CD4-positive, alpha-beta T cell treated with Interleukin-4 for 4 hours (primary cell): ENCODE data around the gene GPR89A.
"Not testable (repeated sequence)": the region's sequence is repeated elsewhere in the genome, so short reads cannot be mapped to it uniquely, and the experiment has no call there.

Experiments
- DNase-seq: peaks from one replicate; pipeline ENCODE4 v3.0.0-alpha.2; 2020

GPR89A gene

DNA sequence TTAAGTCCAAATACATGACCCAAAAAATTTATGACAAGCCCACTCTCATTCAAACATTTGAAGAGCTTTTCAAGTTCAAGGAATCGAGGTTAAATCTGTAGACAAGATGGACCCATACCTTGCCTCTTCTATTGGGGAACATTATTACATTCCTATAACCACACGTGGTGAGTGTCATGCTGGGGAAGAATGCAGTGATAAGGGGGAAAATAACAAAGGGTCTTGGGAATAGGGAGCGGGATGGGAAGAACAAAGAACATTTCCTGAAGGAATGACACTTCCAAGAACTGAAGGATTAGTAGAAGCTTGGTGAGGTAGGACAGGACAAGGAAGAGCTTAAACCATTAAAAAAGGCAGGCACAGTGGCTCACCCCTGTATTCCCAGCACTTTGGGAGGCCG lies 80.5 kb downstream of the GPR89A start:
- DNase-seq: no peak

DNA sequence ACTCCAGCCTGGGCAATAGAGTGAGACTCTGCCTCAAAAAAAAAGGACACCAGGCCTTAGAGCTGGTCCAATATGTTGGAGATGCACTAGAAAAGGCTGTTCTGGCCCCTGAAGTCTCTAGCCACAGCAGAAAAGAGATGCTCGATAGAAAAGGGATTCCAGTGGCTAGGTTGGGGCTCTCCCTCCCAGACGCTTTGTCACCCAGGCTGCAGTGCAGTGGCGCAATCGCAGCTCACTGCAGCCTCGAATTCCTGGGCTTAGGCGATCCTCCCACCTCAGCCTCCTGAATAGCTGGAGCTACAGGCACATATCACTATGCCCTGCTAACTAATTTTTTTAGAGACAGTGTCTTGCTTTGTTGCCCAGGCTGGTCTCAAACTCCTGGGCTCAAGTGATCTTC lies 81.1 kb downstream of the GPR89A start:
- no peak for DNase-seq

DNA sequence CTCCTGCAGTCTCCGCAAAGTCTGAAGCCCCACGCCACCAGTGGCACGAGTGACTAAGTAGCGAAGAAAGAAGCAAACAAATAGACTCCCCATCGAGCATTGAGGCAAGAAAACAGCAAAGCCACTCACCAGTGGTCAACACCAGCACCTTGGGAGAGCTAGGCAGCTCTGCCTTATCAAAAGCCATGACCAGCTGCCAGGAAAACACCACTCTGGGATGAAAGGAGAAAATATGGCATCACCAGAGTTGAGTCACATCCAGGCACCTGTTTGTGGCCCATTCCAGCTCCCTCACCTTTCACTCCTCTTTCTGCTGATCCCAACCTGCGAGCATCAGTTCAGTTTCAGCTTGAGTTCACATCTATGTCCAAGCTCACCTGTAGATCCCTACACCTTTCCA lies 82.1 kb downstream of the GPR89A start:
- DNase-seq: no peak

- peak; percentile 62 for DNase-seq
Measured at GRCh38 chr1:145690587-145691558, 83.1 kb downstream of the GPR89A start.

DNA sequence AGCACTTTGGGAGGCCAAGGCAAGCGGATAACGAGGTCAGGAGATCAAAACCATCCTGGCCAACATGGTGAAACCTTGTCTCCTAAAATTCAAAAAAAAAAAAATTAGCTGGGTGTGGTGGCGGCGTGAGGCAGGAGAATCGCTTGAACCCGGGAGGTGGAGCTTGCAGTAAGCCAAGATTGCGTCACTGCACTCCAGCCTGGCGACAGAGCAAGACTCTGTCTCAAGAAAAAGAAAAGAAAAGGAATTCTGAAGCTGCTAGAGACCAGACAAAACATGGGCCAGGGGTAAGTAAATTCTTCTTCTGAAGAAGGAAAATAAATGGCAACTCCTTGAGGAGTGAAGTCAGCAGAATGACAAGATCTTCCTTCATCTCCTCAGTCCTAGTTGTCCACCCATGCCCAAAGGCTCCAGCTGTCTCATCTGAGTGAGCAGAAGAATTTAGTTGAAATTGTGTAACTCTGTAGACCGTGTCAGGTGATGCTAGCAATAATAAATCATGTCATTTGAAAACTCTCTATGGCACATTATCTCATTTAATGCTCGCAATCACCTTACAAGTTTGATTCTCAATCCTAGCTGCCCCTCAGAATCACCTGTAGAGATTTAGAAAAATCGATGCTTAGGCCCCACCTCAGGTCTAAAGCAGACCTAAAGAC lies 85.1 kb downstream of the GPR89A start:
- no peak for DNase-seq

DNA sequence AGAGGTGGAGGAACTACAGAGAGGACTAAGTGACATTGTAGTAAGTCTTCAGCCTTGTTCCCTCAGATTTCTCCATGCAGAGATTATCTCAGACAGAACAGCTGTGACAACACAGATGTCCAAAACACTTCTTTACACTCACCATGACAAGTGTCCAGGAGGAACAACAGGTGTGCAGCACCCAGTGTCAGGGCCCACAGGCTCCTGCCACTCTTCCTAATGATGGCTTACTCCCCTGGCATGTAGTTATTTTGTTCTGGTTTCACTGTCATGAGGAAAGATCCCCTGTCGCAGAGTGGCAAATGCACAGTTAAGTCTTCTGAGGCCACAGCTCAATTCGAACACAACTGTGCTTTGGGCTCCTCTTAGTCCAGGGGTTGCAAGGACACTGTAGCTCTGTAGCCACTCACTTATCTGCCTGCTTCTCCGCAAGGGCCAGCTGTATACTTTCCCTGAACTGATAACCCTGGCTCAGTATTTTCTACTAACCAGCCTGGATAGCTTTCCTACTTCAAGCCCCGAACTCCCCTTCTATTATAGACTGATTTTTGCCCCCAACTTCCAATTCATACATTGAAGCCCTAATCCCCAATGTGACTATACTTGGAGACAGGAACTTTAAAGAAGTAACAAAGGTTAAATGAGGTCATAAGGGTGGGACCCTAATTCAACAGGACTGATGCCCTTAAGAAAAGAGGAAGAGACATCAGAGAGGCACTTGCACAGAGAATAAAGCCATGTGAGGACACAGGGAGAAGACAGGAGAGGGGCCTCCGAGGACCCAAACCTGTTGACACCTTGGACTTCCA lies 88.2 kb downstream of the GPR89A start:
- DNase-seq: no peak

DNA sequence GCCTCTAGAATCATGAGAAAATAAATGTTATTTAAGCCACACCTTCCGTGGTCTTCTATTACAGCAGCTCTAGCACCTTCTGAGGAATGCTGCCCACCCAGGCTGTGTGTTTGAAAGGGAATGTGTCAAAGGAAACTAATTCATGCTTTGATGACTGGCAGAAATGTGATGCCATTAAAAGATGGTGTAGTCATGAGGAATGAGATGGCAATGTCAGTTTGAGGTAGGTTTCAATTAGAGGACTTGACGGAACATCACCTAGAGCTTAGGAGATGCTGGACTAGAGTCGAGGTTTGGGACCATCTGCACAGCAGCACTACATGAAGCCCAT lies 88.8 kb downstream of the GPR89A start:
- DNase-seq: no peak

- no peak for DNase-seq
Measured at GRCh38 chr1:145701306-145701862, 93.6 kb downstream of the GPR89A start.

- no peak for DNase-seq
Measured at GRCh38 chr1:145702052-145702451, 94.3 kb downstream of the GPR89A start.

DNA sequence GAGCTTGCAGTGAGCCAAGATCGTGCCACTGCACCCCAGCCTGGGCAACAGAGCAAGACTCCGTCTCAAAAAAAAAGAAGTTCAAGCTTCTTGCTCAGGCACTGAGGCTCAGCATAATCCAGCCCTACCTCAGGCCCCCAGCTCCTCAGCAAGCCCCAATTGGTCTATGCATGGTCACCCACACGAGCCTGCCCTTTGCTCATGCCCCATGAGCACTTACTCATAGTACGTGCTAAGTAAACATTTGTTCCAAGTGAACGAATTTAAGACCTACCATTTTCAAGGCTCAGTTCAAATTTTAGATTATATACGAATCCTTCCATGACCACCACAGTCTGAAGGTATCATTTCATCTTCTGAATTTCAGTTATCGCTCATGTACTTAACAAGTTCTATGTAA lies 95.0 kb downstream of the GPR89A start:
- no peak for DNase-seq

DNA sequence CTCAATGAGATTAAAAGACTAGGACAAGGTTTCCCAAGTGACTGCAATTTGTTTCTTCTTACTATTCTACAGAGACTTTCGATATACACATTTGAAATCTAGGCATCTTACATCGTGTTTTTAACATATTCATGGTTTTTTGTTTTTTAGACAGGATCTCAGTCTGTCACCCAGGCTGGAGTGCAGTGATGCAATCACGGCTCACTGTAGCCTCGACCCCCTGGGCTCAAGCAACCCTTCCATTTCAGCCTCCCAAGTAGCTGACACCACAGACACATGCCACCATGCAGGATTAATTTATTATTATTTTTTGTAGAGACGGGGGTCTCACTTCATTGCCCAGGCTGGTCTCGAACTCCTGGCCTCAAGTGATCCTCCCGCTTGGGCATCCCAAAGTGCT lies 97.8 kb downstream of the GPR89A start:
- DNase-seq: no peak

GRCh38 chr1:145706086-145706664 lies 98.4 kb downstream of the GPR89A start:
- DNase-seq: no peak

- DNase-seq: no peak
Measured at GRCh38 chr1:145707183-145707867, 99.5 kb downstream of the GPR89A start, which contains the start of gene PDZK1. TSS of gene PDZK1 (minus strand) at chr1:145707368. CDS start at chr1:145688021, 19,347 bp downstream.

DNA sequence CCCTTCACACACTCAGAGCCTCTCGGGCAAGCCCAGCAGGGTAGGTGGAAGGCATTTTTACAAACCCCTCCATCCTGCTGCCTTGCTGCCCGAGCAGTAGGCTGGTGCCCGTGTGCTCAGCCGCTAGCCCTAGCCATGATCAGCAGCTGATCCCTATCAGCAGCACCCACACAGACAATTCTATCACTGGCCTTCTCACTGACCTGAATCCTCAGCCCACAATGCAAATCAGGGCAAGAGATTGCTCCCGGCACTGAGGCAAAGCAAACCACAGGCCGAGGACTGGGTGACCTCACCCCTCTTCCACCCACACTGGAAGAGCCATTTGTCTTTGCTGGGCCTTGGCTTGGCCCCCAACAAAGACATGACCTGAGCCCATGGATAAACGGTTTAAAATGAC lies 100.3 kb downstream of the GPR89A start:
- DNase-seq: no peak

GRCh38 chr1:145710291-145711027 lies 102.7 kb downstream of the GPR89A start:
- no peak for DNase-seq

- no peak for DNase-seq
Measured at GRCh38 chr1:145711213-145711651, 103.4 kb downstream of the GPR89A start.

GRCh38 chr1:145714524-145715111 lies 106.8 kb downstream of the GPR89A start:
- no peak for DNase-seq

DNA sequence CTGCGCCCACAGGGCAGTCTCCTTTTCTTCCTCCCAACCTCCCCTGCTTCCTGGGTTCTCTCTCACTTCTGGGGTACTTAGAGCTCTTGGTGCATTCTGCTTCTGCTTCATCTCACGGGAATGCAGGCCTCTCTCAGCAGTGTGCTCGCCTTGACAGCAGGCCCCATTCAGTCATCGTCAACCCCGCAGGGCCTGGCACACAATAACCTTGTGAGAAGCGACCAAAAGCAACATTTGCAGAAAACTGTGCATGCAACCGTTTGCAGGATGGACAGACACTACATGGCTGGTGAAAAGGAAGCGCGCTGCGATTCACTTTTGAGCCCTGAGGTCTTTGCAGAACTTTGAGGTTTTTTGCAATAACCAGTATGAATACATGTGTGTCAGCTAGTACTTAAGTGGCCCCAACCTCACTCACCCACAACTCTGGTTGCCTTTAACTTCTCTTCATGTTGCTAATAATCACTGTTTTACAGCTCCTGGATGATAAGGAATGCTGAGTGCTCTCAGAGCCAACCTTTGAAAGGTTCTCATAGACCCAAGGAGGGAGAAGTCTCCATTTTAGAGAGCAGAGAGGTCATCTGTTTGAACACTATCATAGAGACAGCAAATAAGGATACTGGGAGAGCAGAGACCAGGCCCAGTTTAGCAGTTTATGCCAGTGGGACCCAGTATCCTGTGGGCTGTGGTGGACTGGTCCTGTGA lies 109.0 kb downstream of the GPR89A start:
- no peak for DNase-seq

GRCh38 chr1:145717833-145718232 lies 110.0 kb downstream of the GPR89A start:
- DNase-seq: no peak

DNA sequence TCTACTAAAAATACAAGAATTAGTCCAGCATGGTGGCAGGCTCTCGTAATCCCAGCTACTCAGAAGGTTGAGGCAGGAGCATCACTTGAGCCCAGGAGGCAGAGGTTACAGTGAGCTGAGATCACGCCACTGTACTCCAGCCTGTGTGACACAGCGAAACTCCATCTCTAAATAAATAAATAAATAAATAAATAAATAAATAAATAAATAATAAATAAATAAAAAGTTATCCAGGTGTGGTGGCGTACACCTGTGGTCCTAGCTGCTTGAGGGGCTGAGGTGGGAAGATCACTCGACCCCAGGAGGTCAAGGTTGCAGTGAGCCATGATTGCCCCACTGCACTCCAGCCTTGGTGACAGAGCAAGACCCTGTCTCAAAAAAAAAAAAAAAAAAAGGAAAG lies 110.7 kb downstream of the GPR89A start:
- DNase-seq: not testable (repeated sequence)
